H9 (cell line): ENCODE results near the gene SLC9A6. TPM values are rescaled to one million over a fixed set of nuclear protein-coding genes. Genes with fewer than 3 reads are reported as not detected.

Experiments
- DNase-seq: peaks from one replicate; pipeline ENCODE4 v3.0.0-alpha.2; 2017
- H2AFZ ChIP-seq: one replicate; pipeline ENCODE4 v1.6.1; 2013; ENCODE audit warnings: mild to moderate bottlenecking, low read length, control low read depth, moderate library complexity
- H2AK5ac ChIP-seq: 2 replicates; pipeline ENCODE4 v1.6.1; 2013; ENCODE audit warnings: low read length, control low read depth, mixed read lengths; ENCODE audit not compliant: insufficient read length
- H2BK120ac ChIP-seq: one replicate; pipeline ENCODE4 v1.6.1; 2013; ENCODE audit warnings: low read depth, mild to moderate bottlenecking, low read length, control low read depth, inconsistent platforms; ENCODE audit not compliant: poor library complexity, severe bottlenecking
- H2BK12ac ChIP-seq: 2 replicates; pipeline ENCODE4 v1.6.1; 2013; ENCODE audit warnings: low read length, control low read depth, mixed read lengths, low read depth; ENCODE audit not compliant: insufficient read length
- H2BK15ac ChIP-seq: 2 replicates; pipeline ENCODE4 v1.6.1; 2013; ENCODE audit warnings: low read depth, low read length, control low read depth
- H2BK20ac ChIP-seq: one replicate; pipeline ENCODE4 v1.6.1; 2013; ENCODE audit warnings: low read depth, mild to moderate bottlenecking, low read length, control low read depth, inconsistent platforms; ENCODE audit not compliant: poor library complexity, severe bottlenecking
- H2BK5ac ChIP-seq: 2 replicates; pipeline ENCODE4 v1.6.1; 2013; ENCODE audit warnings: low read length, control low read depth, mixed read lengths; ENCODE audit not compliant: insufficient read length
- H3K14ac ChIP-seq: 2 replicates; pipeline ENCODE4 v1.6.1; 2013; ENCODE audit warnings: low read length, control low read depth; ENCODE audit not compliant: insufficient read depth
- H3K18ac ChIP-seq: 2 replicates; pipeline ENCODE4 v1.6.1; 2013; ENCODE audit warnings: low read depth, mild to moderate bottlenecking, mixed read lengths, low read length, control low read depth; ENCODE audit not compliant: insufficient read length
- H3K23ac ChIP-seq: 2 replicates; pipeline ENCODE4 v1.6.1; 2013; ENCODE audit warnings: low read length, control low read depth, mixed read lengths, low read depth; ENCODE audit not compliant: insufficient read length
- H3K23me2 ChIP-seq: 2 replicates; pipeline ENCODE4 v1.6.1; 2013; ENCODE audit warnings: low read depth, mild to moderate bottlenecking, mixed read lengths, low read length, control low read depth; ENCODE audit not compliant: insufficient read length, poor library complexity, severe bottlenecking
- H3K27ac ChIP-seq: 2 replicates; pipeline ENCODE4 v1.5.1; 2013; ENCODE audit warnings: low read length, control low read depth, mixed read lengths, low read depth; ENCODE audit not compliant: insufficient read length
- H3K27me3 ChIP-seq: 2 replicates; pipeline ENCODE4 v1.6.1; 2013; ENCODE audit warnings: low read length, control low read depth, inconsistent platforms; ENCODE audit not compliant: insufficient read depth
- H3K4ac ChIP-seq: 2 replicates; pipeline ENCODE4 v1.6.1; 2013; ENCODE audit warnings: low read depth, mild to moderate bottlenecking, control low read depth, inconsistent platforms, low read length, moderate library complexity
- H3K4me1 ChIP-seq: 2 replicates; pipeline ENCODE4 v1.6.1; 2013; ENCODE audit warnings: low read length, control low read depth, inconsistent platforms; ENCODE audit not compliant: insufficient read depth
- H3K4me2 ChIP-seq: 2 replicates; pipeline ENCODE4 v1.6.1; 2013; ENCODE audit warnings: low read length, control low read depth, mixed read lengths; ENCODE audit not compliant: insufficient read length, insufficient read depth
- H3K56ac ChIP-seq: 2 replicates; pipeline ENCODE4 v1.6.1; 2013; ENCODE audit warnings: low read depth, mild to moderate bottlenecking, mixed read lengths, low read length, control low read depth; ENCODE audit not compliant: insufficient read length
- H3K79me1 ChIP-seq: 2 replicates; pipeline ENCODE4 v1.6.1; 2013; ENCODE audit warnings: low read depth, mild to moderate bottlenecking, moderate library complexity, low read length, control low read depth, inconsistent platforms; ENCODE audit not compliant: insufficient read depth, poor library complexity, severe bottlenecking
- H3K79me2 ChIP-seq: 2 replicates; pipeline ENCODE4 v1.6.1; 2013; ENCODE audit warnings: low read length, control low read depth, inconsistent platforms; ENCODE audit not compliant: insufficient read depth
- H3K9ac ChIP-seq: 2 replicates; pipeline ENCODE4 v1.6.1; 2013; ENCODE audit warnings: low read length, control low read depth, mixed read lengths; ENCODE audit not compliant: insufficient read length; ENCODE audit errors: extremely low read depth
- H3K9me3 ChIP-seq: one replicate; pipeline ENCODE4 v1.6.1; 2013; ENCODE audit warnings: low read depth, low read length, inconsistent platforms; ENCODE audit not compliant: control insufficient read depth
- H3T11ph ChIP-seq: one replicate; pipeline ENCODE4 v1.6.1; 2013; ENCODE audit warnings: mild to moderate bottlenecking, low read length, control low read depth, inconsistent platforms
- H4K20me1 ChIP-seq: one replicate; pipeline ENCODE4 v1.6.1; 2013; ENCODE audit not compliant: control insufficient read depth, insufficient read length, insufficient read depth
- H4K5ac ChIP-seq: 2 replicates; pipeline ENCODE4 v1.6.1; 2013; ENCODE audit warnings: low read depth, mild to moderate bottlenecking, mixed read lengths, low read length, control low read depth; ENCODE audit not compliant: insufficient read length
- H4K8ac ChIP-seq: replicated peaks from 2 replicates; pipeline ENCODE4 v1.6.1; 2013; ENCODE audit warnings: low read length, control low read depth, mixed read lengths, low read depth; ENCODE audit not compliant: insufficient read length
- H4K91ac ChIP-seq: 2 replicates; pipeline ENCODE4 v1.6.1; 2013; ENCODE audit warnings: low read depth, mild to moderate bottlenecking, moderate library complexity, mixed read lengths, low read length, control low read depth; ENCODE audit not compliant: insufficient read length
- H3K27ac Mint-ChIP-seq, 3 experiments: 2 replicates in 2 of 3; 3 replicates in 1 of 3; pipeline ENCODE4 v1.8.0; 2020 to 2021; ENCODE audit warnings: mixed read lengths in 3 of 3, mild to moderate bottlenecking in 1 of 3, moderate library complexity in 1 of 3
- H3K27me3 Mint-ChIP-seq: 2 replicates; pipeline ENCODE4 v1.8.0; 2021; ENCODE audit warnings: low read depth, mild to moderate bottlenecking, moderate library complexity, mixed read lengths
- H3K36me3 Mint-ChIP-seq, 3 experiments: 2 replicates in 2 of 3; 3 replicates in 1 of 3; pipeline ENCODE4 v1.8.0; 2020 to 2021; ENCODE audit warnings: low read depth in 3 of 3, mixed read lengths in 3 of 3; ENCODE audit not compliant: insufficient read depth in 1 of 3
- H3K4me1 Mint-ChIP-seq, 2 experiments: 2 replicates each; pipeline ENCODE4 v1.8.0; 2020; ENCODE audit warnings: mixed read lengths in 2 of 2
- H3K4me3 Mint-ChIP-seq, 2 experiments: 2 replicates in 1 of 2; 3 replicates in 1 of 2; pipeline ENCODE4 v1.8.0; 2020 to 2021; ENCODE audit warnings: mild to moderate bottlenecking in 2 of 2, mixed read lengths in 2 of 2, moderate library complexity in 1 of 2
- H3K9me3 Mint-ChIP-seq, 2 experiments: 2 replicates in 1 of 2; 3 replicates in 1 of 2; pipeline ENCODE4 v1.8.0; 2020; ENCODE audit warnings: mild to moderate bottlenecking in 2 of 2, mixed read lengths in 2 of 2, moderate library complexity in 1 of 2
- WGBS: extraction: QIAGEN DNeasy Blood & Tissue Kit; methylation state at CpG from one replicate; pipeline ENCODE4 v1.1.7; 2013; ENCODE audit warnings: missing lambda C conversion rate, low lambda C conversion rate, mixed read lengths; ENCODE audit not compliant: insufficient read length; ENCODE audit errors: extremely low coverage; 5-methylcytosine and 5-hydroxymethylcytosine counted together
- total RNA-seq: library from RNA; stranded (reverse); gene quantifications from 2 replicates; pipeline ENCODE4 v1.2.1, GENCODE V29; 2021
- TF ChIP-seq, protein P1 (sequence below): fragments of 200-600 bp; sonication (generic); conservative IDR thresholded peaks from 3 replicates; pipeline ENCODE4 v1.8.0; 2021; ENCODE audit warnings: antibody characterized with exemption, mild to moderate bottlenecking

The SLC9A6 gene
- total RNA-seq, 1 experiment from 2014 or later = 12.3 TPM

DNA sequence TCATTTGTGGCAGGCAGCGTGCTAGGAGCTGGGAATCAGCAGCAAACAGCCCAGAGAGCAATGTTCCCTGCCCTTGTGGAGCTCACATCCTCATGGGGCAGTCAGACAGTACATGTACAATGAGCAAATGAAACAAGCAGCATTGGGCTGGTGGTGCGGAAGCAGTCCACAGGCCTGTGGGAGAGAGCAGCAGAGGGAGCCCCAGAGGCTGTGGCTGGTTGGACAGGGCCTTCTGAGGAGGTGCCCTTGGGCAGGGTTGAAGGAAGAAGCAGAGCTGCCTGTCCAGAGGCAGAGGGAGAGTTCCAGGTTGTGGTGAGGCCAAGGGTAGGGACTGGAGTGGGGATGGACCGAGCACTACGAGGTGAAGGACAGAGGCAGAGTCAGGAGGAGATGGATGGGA lies 33.9 kb upstream of the SLC9A6 start:
- Histone ChIP-seq H3K79me2 (no peaks in the 10 kb centered on the region), H3K27ac (no peak overlapping the region), H3K4me2 (no peak overlapping the region), H2BK20ac (no peak overlapping the region), H3K27me3 (no peaks in the 10 kb centered on the region), H3K9ac (no peak overlapping the region), H3K14ac (no peak overlapping the region), H3K79me1 (no peaks in the 10 kb centered on the region), H2BK120ac (no peak overlapping the region), H3K4me1 (no peaks in the 10 kb centered on the region), H2AFZ (no peak overlapping the region), H4K91ac (no peak overlapping the region), H4K5ac (no peak overlapping the region), H2BK15ac (no peak overlapping the region), H3K23me2 (no peaks in the 10 kb centered on the region), H3K56ac (no peak overlapping the region), H2BK5ac (no peak overlapping the region), H2BK12ac (no peak overlapping the region), H4K20me1 (no peaks in the 10 kb centered on the region), H3K9me3 (peaks cover 11% of the 10 kb centered on the region), H3K23ac (no peak overlapping the region), H4K8ac (no peak overlapping the region), H2AK5ac (no peak overlapping the region), H3K18ac (no peak overlapping the region), H3K4ac (no peak overlapping the region), H3T11ph (no peak overlapping the region)
- Mint-ChIP-seq H3K9me3 (peaks cover 48 to 52% of the 10 kb centered on the region in 2 experiments), H3K36me3 (0 out of 7 replicates have a peak, but pooled peaks cover 0 to under 1% (median 0%) of the 10 kb centered on the region in 3 experiments), H3K27me3 (no peaks in the 10 kb centered on the region), H3K27ac (no peak overlapping the region), H3K4me3 (no peak overlapping the region), H3K4me1 (no peaks in the 10 kb centered on the region)
- WGBS = no CpG with 5 or more reads among the region's 4 CpGs
- TF ChIP-seq, protein P1, sequence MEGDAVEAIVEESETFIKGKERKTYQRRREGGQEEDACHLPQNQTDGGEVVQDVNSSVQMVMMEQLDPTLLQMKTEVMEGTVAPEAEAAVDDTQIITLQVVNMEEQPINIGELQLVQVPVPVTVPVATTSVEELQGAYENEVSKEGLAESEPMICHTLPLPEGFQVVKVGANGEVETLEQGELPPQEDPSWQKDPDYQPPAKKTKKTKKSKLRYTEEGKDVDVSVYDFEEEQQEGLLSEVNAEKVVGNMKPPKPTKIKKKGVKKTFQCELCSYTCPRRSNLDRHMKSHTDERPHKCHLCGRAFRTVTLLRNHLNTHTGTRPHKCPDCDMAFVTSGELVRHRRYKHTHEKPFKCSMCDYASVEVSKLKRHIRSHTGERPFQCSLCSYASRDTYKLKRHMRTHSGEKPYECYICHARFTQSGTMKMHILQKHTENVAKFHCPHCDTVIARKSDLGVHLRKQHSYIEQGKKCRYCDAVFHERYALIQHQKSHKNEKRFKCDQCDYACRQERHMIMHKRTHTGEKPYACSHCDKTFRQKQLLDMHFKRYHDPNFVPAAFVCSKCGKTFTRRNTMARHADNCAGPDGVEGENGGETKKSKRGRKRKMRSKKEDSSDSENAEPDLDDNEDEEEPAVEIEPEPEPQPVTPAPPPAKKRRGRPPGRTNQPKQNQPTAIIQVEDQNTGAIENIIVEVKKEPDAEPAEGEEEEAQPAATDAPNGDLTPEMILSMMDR = no peak
- DNase-seq = no peak
